C4-2B (cell line): ENCODE data around the gene DUSP5.

Experiments used
- ZFX ChIP-seq: fragments of 450-650 bp; IDR thresholded peaks from 2 replicates; pipeline ENCODE4 v1.6.1; 2017
- TF ChIP-seq, protein P1 (sequence below): fragments of 450-650 bp; conservative IDR thresholded peaks from 2 replicates; pipeline ENCODE4 v1.5.1; 2017; ENCODE audit warnings: mild to moderate bottlenecking

GRCh38 chr10:110502851-110503301 is 5.2 kb downstream of the DUSP5 start:
- TF ChIP-seq, protein P1, sequence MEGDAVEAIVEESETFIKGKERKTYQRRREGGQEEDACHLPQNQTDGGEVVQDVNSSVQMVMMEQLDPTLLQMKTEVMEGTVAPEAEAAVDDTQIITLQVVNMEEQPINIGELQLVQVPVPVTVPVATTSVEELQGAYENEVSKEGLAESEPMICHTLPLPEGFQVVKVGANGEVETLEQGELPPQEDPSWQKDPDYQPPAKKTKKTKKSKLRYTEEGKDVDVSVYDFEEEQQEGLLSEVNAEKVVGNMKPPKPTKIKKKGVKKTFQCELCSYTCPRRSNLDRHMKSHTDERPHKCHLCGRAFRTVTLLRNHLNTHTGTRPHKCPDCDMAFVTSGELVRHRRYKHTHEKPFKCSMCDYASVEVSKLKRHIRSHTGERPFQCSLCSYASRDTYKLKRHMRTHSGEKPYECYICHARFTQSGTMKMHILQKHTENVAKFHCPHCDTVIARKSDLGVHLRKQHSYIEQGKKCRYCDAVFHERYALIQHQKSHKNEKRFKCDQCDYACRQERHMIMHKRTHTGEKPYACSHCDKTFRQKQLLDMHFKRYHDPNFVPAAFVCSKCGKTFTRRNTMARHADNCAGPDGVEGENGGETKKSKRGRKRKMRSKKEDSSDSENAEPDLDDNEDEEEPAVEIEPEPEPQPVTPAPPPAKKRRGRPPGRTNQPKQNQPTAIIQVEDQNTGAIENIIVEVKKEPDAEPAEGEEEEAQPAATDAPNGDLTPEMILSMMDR: no peak
- no peak for TF ChIP-seq ZFX
